ENCODE data around the gene IWS1.

- TF ChIP-seq, protein P1, sequence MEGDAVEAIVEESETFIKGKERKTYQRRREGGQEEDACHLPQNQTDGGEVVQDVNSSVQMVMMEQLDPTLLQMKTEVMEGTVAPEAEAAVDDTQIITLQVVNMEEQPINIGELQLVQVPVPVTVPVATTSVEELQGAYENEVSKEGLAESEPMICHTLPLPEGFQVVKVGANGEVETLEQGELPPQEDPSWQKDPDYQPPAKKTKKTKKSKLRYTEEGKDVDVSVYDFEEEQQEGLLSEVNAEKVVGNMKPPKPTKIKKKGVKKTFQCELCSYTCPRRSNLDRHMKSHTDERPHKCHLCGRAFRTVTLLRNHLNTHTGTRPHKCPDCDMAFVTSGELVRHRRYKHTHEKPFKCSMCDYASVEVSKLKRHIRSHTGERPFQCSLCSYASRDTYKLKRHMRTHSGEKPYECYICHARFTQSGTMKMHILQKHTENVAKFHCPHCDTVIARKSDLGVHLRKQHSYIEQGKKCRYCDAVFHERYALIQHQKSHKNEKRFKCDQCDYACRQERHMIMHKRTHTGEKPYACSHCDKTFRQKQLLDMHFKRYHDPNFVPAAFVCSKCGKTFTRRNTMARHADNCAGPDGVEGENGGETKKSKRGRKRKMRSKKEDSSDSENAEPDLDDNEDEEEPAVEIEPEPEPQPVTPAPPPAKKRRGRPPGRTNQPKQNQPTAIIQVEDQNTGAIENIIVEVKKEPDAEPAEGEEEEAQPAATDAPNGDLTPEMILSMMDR (conservative IDR thresholded peaks at IDR 0.05; ENCODE audit: low read length) = no peak
- no peak for TF ChIP-seq EZH2phosphoT487 (IDR thresholded peaks at IDR 0.05; ENCODE audit: borderline replicate concordance, low read depth, low read length)
Measured at GRCh38 chr2:127437781-127438726, 88.2 kb downstream of the IWS1 start.

All from OCI-LY7 (cell line).